NCI-H2029 treated with DMSO at 0.1 percent for 48 hours (cell line): ENCODE data around the gene SIK3.
"Not testable (repeated sequence)": the region's sequence is repeated elsewhere in the genome, so short reads cannot be mapped to it uniquely, and the experiment has no call there.

Experiments used
- DNase-seq: peaks from one replicate; lab custom pipeline; 2025; lab: John Stamatoyannopoulos, UW

SIK3 gene

GRCh38 chr11:117076941-117077691, 21.1 kb downstream of the SIK3 start:
- DNase-seq, result no peak

- no peak for DNase-seq
Measured at GRCh38 chr11:117075186-117075585, 23.0 kb downstream of the SIK3 start.

GRCh38 chr11:117074119-117074518, 24.1 kb downstream of the SIK3 start:
- no peak for DNase-seq

GRCh38 chr11:117073539-117073938, 24.7 kb downstream of the SIK3 start:
- no peak for DNase-seq

GRCh38 chr11:117072517-117073461, 25.4 kb downstream of the SIK3 start:
- DNase-seq, result no peak

- DNase-seq, result peak; percentile 63
Measured at GRCh38 chr11:117071344-117071787, 26.9 kb downstream of the SIK3 start.

GRCh38 chr11:117070016-117070415, 28.2 kb downstream of the SIK3 start:
- no peak for DNase-seq

- no peak for DNase-seq
Measured at GRCh38 chr11:117068303-117068860, 29.8 kb downstream of the SIK3 start.

GRCh38 chr11:117066959-117067358, 31.3 kb downstream of the SIK3 start:
- no peak for DNase-seq

- DNase-seq, result no peak
Measured at GRCh38 chr11:117064275-117064674, 34.0 kb downstream of the SIK3 start.

GRCh38 chr11:117062498-117062897, 35.7 kb downstream of the SIK3 start:
- DNase-seq, result no peak

- no peak for DNase-seq
Measured at GRCh38 chr11:117061256-117061655, 37.0 kb downstream of the SIK3 start.

- DNase-seq, result no peak
Measured at GRCh38 chr11:117059611-117060148, 38.5 kb downstream of the SIK3 start.

- no peak for DNase-seq
Measured at GRCh38 chr11:117058761-117059261, 39.4 kb downstream of the SIK3 start.

GRCh38 chr11:117057727-117058126, 40.5 kb downstream of the SIK3 start:
- DNase-seq, result no peak

- no peak for DNase-seq
Measured at GRCh38 chr11:117057317-117057716, 40.9 kb downstream of the SIK3 start.

GRCh38 chr11:117055469-117055868, 42.8 kb downstream of the SIK3 start:
- DNase-seq, result no peak

GRCh38 chr11:117054382-117054781, 43.8 kb downstream of the SIK3 start:
- no peak for DNase-seq

- DNase-seq, result no peak
Measured at GRCh38 chr11:117052196-117053149, 45.8 kb downstream of the SIK3 start.

- DNase-seq, result not testable (repeated sequence)
Measured at GRCh38 chr11:117050121-117050520, 48.1 kb downstream of the SIK3 start.

GRCh38 chr11:117046627-117047026, 51.6 kb downstream of the SIK3 start:
- not testable (repeated sequence) for DNase-seq
